Endometrial microvascular endothelial cells (primary cell): ENCODE measurements around the gene NEB. TPM values are rescaled to one million over a fixed set of nuclear protein-coding genes. Genes with fewer than 3 reads are reported as not detected.

Source experiments
- in situ Hi-C: cut with HindIII; loops from 2 replicates; pipeline ENCODE4 v1.10.0; 2017; ENCODE audit warnings: low sequenced_read_pairs, low pct_unique_long_range_greater_than_20kb; ENCODE audit errors: inconsistent ontology term
- total RNA-seq: library from RNA; depleted of rRNA; stranded (reverse); fragments of >200 nt; gene quantifications from one replicate; pipeline ENCODE4 v1.2.3, GENCODE V29; 2015; ENCODE audit errors: inconsistent ontology term

Gene NEB
- total RNA-seq, 1 donor from 2014 or later = under 0.01 TPM

DNA sequence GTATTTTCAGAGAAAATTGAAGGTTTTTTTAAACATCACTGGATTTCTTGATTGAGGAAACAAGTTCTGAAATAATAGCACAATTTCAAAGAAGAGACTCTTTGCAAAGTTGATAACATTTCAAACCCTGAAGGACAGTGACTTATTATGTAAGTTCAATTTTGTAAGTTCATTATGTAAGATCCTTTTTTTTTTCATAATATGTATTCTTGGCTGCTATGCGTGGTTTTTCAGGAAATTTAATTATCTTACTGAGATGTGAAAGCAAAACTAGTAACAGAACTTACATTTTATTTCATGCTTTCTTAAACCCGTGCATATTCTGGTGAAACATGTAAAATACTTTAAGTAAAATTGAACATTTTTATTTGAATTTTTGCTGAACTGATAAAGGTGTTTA lies 259.2 kb downstream of the NEB start:
- in situ Hi-C loops = no loop called here

DNA sequence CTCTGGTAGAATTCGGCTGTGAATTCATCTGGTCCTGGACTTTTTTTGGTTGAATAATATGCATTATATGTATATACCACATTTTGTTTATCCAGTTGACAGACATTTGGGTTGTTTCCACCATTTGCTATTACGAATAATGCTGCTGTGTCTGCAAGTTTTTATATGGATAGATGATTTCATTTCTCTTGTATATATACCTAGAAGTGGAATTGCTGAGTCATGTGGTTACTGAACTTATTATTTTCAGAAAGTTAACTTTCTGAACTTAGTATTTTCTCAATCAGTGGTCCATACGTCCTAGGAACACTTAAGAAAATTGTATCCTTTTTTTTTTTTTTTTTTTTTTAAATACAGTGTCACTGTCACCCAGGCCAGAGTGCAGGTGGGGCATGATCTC lies 261.3 kb downstream of the NEB start:
- in situ Hi-C loops = no loop called here

DNA sequence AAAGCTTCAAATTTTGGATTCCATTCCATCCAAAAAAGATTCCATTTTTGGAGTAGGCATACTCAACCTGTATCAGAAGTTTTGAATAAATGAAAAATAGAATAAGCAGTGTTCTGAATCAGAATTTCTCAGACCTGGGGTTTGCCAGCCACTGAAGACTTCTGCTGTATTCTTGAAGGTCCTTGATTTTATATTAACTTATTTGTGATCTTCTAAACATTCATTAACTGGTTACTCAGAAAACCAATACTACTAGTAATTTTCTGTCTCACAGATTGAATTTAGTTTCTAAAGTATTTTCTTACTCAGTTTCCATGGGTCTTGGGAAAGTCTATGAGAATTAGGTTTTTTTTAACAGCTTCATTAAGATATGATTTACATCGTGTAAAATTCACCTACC lies 263.7 kb downstream of the NEB start:
- in situ Hi-C loops = no loop called here

DNA sequence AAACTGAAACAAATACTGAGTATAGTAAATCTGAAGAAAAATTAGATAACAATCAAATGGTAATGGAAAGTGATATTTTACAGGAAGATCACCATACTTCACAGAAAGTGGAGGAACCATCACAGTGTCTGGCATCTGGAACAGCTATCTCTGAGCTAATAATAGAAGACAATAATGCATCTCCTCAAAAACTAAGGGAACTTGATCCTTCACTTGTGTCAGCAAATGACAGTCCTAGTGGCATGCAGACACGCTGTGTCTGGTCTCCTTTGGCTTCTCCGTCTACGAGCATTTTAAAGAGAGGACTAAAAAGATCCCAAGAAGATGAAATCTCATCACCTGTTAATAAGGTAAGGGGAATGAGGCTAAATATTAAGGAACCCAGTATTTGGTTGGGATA lies 268.5 kb downstream of the NEB start:
- in situ Hi-C loops = no loop called here

DNA sequence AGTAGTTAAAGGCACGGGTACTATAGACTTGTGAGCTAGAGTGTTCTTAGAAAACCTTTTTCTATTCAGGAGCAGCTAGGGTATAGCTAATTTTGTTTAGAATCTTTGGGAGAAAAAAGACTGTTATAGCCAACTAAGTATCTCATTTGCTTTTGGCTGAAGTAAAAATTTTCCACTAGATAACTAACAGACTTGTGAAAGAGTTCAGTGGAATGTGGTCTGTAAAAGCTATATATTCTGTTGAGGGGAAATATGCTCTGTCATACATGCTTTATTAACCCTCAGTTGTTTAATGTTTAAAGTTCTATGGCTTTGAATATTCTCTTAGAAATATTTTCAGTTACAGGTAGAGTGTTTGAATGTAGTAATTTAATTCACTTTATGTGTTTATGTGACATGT lies 274.9 kb downstream of the NEB start:
- in situ Hi-C loops = no loop called here

DNA sequence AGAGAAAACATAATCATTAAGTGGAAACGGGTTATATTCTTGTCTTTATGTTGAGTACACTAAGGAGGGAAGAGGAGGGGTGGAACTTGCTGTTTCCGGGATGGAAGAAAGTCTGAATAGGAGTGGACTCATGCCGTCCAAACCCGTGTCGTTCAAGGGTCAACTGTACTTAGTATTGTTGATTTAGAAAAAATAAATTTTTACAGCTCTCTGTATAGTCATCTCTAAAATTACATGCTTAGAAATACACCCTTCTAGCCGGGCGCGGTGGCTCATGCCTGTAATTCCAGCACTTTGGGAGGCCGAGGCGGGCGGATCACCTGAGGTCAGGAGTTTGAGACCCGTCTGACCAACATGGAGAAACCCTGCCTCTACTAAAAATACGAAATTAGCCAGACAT lies 295.1 kb downstream of the NEB start:
- in situ Hi-C loops = no loop called here

DNA sequence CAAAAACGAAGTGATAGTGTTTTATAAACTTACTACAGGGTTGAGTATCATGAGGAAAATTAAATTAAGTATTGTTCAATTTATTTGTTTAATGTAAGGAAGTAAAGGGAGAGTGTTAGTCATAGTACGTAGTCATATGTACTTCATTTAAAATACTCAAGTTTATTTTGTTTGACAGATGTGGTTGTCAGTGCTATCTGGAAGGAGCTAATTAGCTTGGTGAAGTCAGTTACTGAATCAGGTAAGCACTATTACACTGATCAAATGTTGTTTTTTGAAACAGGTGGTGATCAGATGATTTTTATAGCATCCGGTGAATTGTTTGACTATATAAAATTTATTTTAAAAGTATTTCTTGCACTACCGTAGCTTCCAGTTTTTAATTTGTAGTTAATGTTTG lies 295.8 kb downstream of the NEB start:
- in situ Hi-C loops = no loop called here

DNA sequence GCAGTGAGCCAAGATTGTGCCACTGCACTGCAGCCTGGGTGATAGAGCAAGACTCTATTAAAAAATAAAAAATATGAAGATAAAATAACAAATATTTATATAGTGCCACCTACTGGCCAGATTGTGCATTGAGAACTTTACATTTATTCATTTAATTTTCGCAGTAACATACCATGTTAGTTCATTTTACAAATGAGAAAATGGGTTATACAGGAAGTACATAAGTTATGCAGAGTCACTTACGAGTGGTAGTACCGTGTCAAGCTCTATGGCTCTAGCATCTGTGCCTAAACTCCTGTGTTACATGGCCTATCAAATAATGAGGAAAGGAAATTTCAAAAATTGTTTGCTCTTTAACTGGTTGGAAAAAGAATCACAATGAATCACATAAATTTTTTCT lies 296.6 kb downstream of the NEB start:
- in situ Hi-C loops = no loop called here

Other genes starting within 250 kb of the NEB start
- 34.0 TPM for gene ARL5A, start 93.9 kb upstream of the NEB start, total RNA-seq